T-helper 1 cell (primary cell): ENCODE data around the gene PPM1D.
"Not testable (repeated sequence)": the region's sequence is repeated elsewhere in the genome, so short reads cannot be mapped to it uniquely, and the experiment has no call there.

Source experiments
- DNase-seq, 5 donors: peaks; one replicate each; pipeline ENCODE4 v3.0.0-alpha.2; 2012 to 2020

The PPM1D gene

GRCh38 chr17:60623415-60623814, 23.4 kb downstream of the PPM1D start:
- no peak for DNase-seq

- no peak for DNase-seq
These were observed 27.1 kb downstream of the PPM1D start for GRCh38 chr17:60627124-60627523.

GRCh38 chr17:60628252-60628889, 28.4 kb downstream of the PPM1D start:
- DNase-seq = no peak

- no peak for DNase-seq
These were observed 29.1 kb downstream of the PPM1D start for GRCh38 chr17:60629120-60629519.

GRCh38 chr17:60630352-60630751, 30.4 kb downstream of the PPM1D start:
- no peak for DNase-seq

GRCh38 chr17:60631119-60631518, 31.1 kb downstream of the PPM1D start:
- DNase-seq = no peak

- no peak for DNase-seq
These were observed 37.7 kb downstream of the PPM1D start for GRCh38 chr17:60637683-60638082.

- DNase-seq = no peak
These were observed 39.0 kb downstream of the PPM1D start for GRCh38 chr17:60639019-60639330.

GRCh38 chr17:60640503-60640902, 40.5 kb downstream of the PPM1D start:
- no peak for DNase-seq

- DNase-seq = no peak
These were observed 41.1 kb downstream of the PPM1D start for GRCh38 chr17:60641126-60641525.

- DNase-seq = peak in 4 of 5 donors; percentile 13 to 52 (median 35)
These were observed 41.8 kb downstream of the PPM1D start for GRCh38 chr17:60641810-60642220.

GRCh38 chr17:60645918-60646523, 46.0 kb downstream of the PPM1D start:
- no peak for DNase-seq

- no peak for DNase-seq
These were observed 46.7 kb downstream of the PPM1D start for GRCh38 chr17:60646701-60647100.

- no peak for DNase-seq
These were observed 47.7 kb downstream of the PPM1D start for GRCh38 chr17:60647705-60648104.

GRCh38 chr17:60652454-60653247, 52.7 kb downstream of the PPM1D start:
- no peak for DNase-seq

GRCh38 chr17:60653569-60653968, 53.6 kb downstream of the PPM1D start:
- DNase-seq = no peak

GRCh38 chr17:60656499-60656898, 56.5 kb downstream of the PPM1D start:
- no peak for DNase-seq

GRCh38 chr17:60659156-60659555, 59.2 kb downstream of the PPM1D start:
- DNase-seq = no peak

- no peak for DNase-seq
These were observed 61.5 kb downstream of the PPM1D start for GRCh38 chr17:60661489-60661888.

GRCh38 chr17:60664022-60664421, 64.0 kb downstream of the PPM1D start:
- DNase-seq = no peak

GRCh38 chr17:60665602-60666001, 65.6 kb downstream of the PPM1D start:
- DNase-seq = no peak

GRCh38 chr17:60668741-60669140, 68.7 kb downstream of the PPM1D start:
- not testable (repeated sequence) for DNase-seq

- DNase-seq = no peak
These were observed 71.5 kb downstream of the PPM1D start for GRCh38 chr17:60671482-60671881.

- DNase-seq = not testable (repeated sequence)
These were observed 74.6 kb downstream of the PPM1D start for GRCh38 chr17:60674637-60675036.
